Measurements from ENCODE around the gene MAP4K5.
"Not testable (repeated sequence)": the region's sequence is repeated elsewhere in the genome, so short reads cannot be mapped to it uniquely, and the experiment has no call there.

MAP4K5 gene

DNA sequence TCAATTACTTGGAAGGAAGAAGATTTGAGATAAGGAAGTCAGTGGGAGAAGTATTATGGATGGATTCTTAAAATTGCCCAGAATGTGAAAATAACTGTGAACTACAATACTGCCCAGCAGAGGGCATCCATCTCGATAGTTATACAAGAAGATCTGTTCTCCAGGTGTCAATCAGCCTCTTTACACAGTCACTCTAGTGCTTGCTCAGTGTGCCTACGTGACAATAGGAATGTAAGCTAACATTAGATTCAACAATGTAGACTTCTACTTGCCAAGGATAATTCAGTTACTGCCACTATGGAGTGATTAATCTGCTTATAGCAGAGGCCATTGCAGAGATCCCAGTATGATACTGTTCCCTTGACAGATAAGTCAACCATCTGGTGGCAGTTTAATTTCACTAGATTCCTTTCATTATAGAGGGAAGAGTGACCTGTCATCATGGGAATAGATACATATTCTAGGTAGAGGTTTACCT, 10.6 kb upstream of the MAP4K5 start:
- intact Hi-C loops (cut with micrococcal nuclease): no loop called here
- H3K27ac Mint-ChIP-seq: no peak overlapping the region

DNA sequence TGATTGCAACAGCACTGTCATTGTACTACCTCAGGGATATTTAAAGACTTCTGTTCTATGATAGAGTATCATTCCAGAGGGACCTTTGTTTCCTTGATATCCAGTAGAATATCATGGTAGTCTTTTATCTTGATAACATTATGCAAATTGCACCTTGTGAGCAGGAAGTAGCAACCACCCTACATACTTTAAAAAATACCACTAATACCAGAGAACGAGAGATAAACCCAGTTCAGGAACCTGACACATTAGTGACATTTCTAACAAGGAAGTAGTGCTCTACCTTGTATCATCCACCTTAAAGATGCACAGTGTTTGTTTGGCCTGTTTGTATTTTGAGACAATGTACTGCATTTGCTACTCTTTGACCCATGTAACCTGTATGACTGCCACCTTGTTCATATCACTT, 8.8 kb upstream of the MAP4K5 start:
- no peak overlapping the region for H3K4me3 Mint-ChIP-seq
- H3K9me3 Mint-ChIP-seq: no peaks in the 10 kb centered on the region
- no peaks in the 10 kb centered on the region for H3K36me3 Mint-ChIP-seq (ENCODE audit: low read depth)
- no peaks in the 10 kb centered on the region for H3K27me3 Mint-ChIP-seq
- intact Hi-C loops (cut with micrococcal nuclease): no loop called here
- H3K4me1 Mint-ChIP-seq (ENCODE audit: low read depth): peaks cover 12% of the 10 kb centered on the region
- no peak overlapping the region for H3K27ac Mint-ChIP-seq

More for the DNA sequence above, 10.6 kb upstream of the MAP4K5 start:
- no peaks in the 10 kb centered on the region for H3K9me3 Mint-ChIP-seq
- no peaks in the 10 kb centered on the region for H3K27me3 Mint-ChIP-seq
- no peak overlapping the region for H3K4me3 Mint-ChIP-seq
- no peaks in the 10 kb centered on the region for H3K36me3 Mint-ChIP-seq (ENCODE audit: low read depth)
- peaks cover 5% of the 10 kb centered on the region for H3K4me1 Mint-ChIP-seq (ENCODE audit: low read depth)

DNA sequence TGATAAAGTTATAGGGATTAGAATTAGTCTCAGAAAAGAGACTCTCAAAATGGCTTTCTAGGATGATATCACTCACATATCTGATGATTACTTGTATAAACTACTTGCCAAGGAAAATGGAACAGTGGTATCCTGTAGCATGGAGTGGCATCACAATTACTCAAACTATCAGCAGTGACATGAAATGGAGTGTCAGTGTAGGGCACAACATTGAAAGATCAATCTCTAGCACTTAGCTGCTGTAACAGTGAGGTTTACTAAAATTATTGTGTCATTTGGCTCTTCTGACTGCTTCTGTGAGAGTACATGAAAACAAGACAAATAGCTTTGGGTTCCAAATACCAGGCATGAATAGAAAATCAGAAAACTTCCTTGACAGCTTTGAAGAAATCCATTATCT, 6.7 kb upstream of the MAP4K5 start:
- H3K4me1 Mint-ChIP-seq (ENCODE audit: low read depth): peaks cover 13% of the 10 kb centered on the region
- no peaks in the 10 kb centered on the region for H3K27me3 Mint-ChIP-seq
- H3K27ac Mint-ChIP-seq: no peak overlapping the region
- no peak overlapping the region for H3K4me3 Mint-ChIP-seq
- intact Hi-C loops (cut with micrococcal nuclease): no loop called here
- no peaks in the 10 kb centered on the region for H3K36me3 Mint-ChIP-seq (ENCODE audit: low read depth)
- H3K9me3 Mint-ChIP-seq: no peaks in the 10 kb centered on the region

DNA sequence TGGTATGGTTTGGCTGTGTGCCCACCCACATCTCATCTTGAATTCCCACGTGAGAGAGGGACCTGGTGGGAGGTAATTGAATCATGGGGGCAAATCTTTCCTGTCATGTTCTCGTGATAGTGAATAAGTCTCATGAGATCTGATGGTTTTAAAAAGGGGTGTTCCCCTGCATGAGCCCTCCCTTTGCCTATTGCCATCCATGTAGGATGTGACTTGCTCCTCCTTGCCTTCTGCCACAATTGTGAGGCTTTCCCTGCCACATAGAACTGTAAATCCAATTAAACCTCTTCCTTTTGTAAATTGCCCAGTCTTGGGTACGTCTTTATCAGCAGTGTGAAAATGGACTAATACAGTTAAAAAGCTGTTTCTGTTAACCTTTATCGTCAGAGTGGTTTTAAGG, 5.7 kb upstream of the MAP4K5 start:
- H3K9me3 Mint-ChIP-seq; H3K36me3 Mint-ChIP-seq (ENCODE audit: low read depth); H3K27me3 Mint-ChIP-seq; H3K4me3 Mint-ChIP-seq; H3K27ac Mint-ChIP-seq; intact Hi-C loops (cut with micrococcal nuclease): not testable (repeated sequence)
- peaks cover 17% of the 10 kb centered on the region for H3K4me1 Mint-ChIP-seq (ENCODE audit: low read depth)

DNA sequence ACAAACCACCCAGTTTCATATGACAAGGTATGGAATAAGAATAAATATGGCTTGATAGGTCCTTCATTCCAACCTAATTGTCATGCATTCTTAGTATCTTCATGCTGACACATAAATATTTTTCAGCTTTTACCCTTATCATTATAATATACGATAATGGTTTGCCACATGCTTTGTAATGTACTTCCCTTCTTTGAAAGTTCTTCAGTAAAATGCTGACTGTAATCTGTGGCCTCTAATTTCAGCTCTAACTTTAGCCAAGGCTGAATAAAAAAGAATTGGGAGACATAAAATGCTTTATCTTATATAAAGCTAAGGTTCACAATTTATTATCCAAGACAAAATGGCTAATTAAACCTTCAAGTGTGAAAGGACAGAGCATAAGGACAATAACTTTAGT, 2.6 kb upstream of the MAP4K5 start:
- no peak overlapping the region for H3K27ac Mint-ChIP-seq
- H3K4me1 Mint-ChIP-seq (ENCODE audit: low read depth): peaks cover 38% of the 10 kb centered on the region
- no peak overlapping the region for H3K4me3 Mint-ChIP-seq
- no peaks in the 10 kb centered on the region for H3K9me3 Mint-ChIP-seq
- H3K27me3 Mint-ChIP-seq: no peaks in the 10 kb centered on the region
- intact Hi-C loops (cut with micrococcal nuclease): loop anchor here (5.0 kb wide), 1 partner anchor 308 kb away; no protein-coding TSS in a partner anchor
- peaks cover 6% of the 10 kb centered on the region for H3K36me3 Mint-ChIP-seq (ENCODE audit: low read depth)

DNA sequence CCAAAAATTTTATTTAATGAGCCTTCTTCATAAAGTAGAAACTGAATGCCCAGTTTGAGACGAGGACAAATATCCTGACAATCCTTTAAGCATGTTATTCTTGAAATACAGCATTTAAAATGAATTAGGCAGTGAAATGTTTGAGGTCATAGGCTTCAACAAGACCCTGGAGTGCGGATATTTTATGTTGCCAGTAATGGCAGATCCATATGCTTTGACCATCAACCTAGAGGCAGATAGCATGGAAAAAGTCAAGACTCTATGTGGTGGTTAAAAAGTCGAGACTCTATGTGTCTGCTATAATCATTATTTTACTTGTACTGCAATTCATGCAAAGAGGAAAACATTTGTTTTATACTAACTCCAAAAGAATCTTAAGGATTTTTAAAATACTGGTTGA, 2.0 kb upstream of the MAP4K5 start:
- no peak overlapping the region for H3K27ac Mint-ChIP-seq
- no peak overlapping the region for H3K4me3 Mint-ChIP-seq
- intact Hi-C loops (cut with micrococcal nuclease): loop anchor here (5.0 kb wide), 1 partner anchor 307 kb away; no protein-coding TSS in a partner anchor
- peaks cover 43% of the 10 kb centered on the region for H3K4me1 Mint-ChIP-seq (ENCODE audit: low read depth)
- H3K36me3 Mint-ChIP-seq (ENCODE audit: low read depth): peaks cover 10% of the 10 kb centered on the region
- H3K9me3 Mint-ChIP-seq: no peaks in the 10 kb centered on the region
- H3K27me3 Mint-ChIP-seq: no peaks in the 10 kb centered on the region

DNA sequence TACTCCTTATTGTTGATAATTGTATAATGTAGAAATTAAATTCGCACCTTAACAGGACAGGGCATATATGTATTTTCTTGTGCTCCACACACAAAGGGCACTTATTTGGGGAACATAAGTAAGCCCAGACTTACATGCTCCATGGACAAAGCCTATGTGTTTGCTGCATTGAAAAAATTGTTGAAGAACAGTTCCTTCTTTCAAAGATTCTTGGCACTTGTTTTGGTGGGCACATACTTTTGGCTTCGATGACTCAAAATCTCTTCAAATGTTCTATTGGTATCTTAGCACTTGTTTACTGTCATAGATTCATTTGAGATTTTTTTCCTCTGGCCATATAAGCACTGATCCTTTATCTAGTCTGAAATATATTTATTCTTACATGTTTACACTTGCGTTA, 1.4 kb upstream of the MAP4K5 start:
- intact Hi-C loops (cut with micrococcal nuclease): loop anchor here (2.0 to 5.0 kb wide), 2 partner anchors 221 to 307 kb away; partner anchors contain the start of genes DMAC2L and L2HGDH
- Mint-ChIP-seq H3K27ac (no peak overlapping the region), H3K4me3 (no peak overlapping the region)

DNA sequence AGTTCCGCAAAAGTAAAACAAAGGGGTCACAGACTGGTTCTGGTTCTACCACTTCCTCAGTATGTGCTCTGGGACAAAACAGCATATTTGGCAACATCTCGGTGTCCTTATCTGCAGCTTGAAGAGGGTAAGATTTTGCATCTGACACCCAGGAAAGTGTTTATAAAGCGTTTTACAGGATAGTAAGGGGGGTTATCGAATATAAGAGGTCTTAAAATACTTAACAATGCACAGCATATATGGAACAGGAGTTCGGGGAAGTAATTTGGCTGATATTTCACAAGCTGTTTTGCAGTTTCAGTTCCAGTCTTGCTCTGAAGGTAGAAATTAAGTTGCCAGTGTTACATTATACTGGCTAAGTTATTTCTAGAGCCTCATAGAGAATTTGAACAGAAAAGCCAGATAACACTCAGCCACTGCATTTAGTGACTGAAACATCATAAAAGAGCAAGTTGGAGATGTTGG, 904 bp upstream of the MAP4K5 start:
- peaks cover 15% of the 10 kb centered on the region for H3K36me3 Mint-ChIP-seq (ENCODE audit: low read depth)
- no peaks in the 10 kb centered on the region for H3K27me3 Mint-ChIP-seq
- intact Hi-C loops (cut with micrococcal nuclease): loop anchor here (2.0 to 5.0 kb wide), 2 partner anchors 220 to 306 kb away; partner anchors contain the start of genes DMAC2L and L2HGDH
- peaks cover 48% of the 10 kb centered on the region for H3K4me1 Mint-ChIP-seq (ENCODE audit: low read depth)
- peak overlapping the region; percentile 87 for H3K4me3 Mint-ChIP-seq
- peak overlapping the region; percentile 66 for H3K27ac Mint-ChIP-seq
- H3K9me3 Mint-ChIP-seq: no peaks in the 10 kb centered on the region

More for the DNA sequence above, 1.4 kb upstream of the MAP4K5 start:
- Mint-ChIP-seq H3K9me3 (no peaks in the 10 kb centered on the region), H3K36me3 (ENCODE audit: low read depth) (peaks cover 14% of the 10 kb centered on the region), H3K27me3 (no peaks in the 10 kb centered on the region), H3K4me1 (ENCODE audit: low read depth) (peaks cover 48% of the 10 kb centered on the region)

DNA sequence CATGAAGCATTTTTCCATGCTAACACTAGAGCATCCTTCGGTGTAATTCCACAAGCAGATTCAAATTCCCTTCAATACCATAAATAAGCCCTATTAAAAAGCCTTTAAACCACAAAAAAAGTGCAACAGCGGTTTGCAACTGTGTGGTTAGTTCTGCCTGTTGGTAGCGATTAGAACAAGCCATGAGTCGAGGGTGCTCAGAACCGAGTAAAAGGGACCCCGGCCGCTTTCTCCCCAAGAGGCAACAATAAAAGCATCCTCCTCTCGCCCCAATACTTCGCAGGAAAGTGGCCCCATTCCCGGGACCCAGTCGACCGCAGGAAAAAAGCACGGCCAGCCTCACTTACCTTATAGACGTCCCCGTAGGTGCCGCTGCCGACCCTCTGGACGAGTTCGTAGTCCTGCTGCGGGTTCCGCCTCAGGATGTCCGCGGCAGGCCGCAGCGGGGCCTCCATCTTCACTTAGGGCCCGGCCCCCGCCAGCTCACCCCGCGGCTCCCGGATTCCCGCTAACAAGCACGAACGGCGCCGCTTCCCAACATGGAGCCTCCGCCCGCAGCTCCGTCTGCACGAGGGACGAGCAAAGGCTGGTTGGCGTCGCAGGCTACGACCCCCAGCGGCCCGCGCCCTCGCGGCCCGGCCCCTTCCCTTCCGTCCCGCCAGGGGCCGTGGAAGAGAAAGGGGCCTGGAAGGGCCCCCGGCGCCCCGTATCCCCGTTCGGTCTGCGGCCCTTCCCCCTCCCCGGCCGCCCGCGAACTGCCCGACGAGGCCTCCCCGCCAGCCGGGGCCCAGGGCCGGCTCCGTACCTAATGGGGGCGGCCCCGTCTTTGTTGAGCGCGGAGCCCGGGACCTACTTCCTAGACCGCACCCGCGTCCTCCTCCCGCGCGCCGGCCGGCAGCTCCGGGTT, 521 bp downstream of the MAP4K5 start:
- no peaks in the 10 kb centered on the region for H3K27me3 Mint-ChIP-seq
- no peaks in the 10 kb centered on the region for H3K9me3 Mint-ChIP-seq
- H3K27ac Mint-ChIP-seq: peak overlapping the region; percentile 66
- intact Hi-C loops (cut with micrococcal nuclease): loop anchor here (1.0 to 5.0 kb wide), 3 partner anchors 211 to 305 kb away; partner anchors contain the start of genes DMAC2L and L2HGDH
- peak overlapping the region; percentile 87 for H3K4me3 Mint-ChIP-seq
- peaks cover 53% of the 10 kb centered on the region for H3K4me1 Mint-ChIP-seq (ENCODE audit: low read depth)
- peaks cover 21% of the 10 kb centered on the region for H3K36me3 Mint-ChIP-seq (ENCODE audit: low read depth)

DNA sequence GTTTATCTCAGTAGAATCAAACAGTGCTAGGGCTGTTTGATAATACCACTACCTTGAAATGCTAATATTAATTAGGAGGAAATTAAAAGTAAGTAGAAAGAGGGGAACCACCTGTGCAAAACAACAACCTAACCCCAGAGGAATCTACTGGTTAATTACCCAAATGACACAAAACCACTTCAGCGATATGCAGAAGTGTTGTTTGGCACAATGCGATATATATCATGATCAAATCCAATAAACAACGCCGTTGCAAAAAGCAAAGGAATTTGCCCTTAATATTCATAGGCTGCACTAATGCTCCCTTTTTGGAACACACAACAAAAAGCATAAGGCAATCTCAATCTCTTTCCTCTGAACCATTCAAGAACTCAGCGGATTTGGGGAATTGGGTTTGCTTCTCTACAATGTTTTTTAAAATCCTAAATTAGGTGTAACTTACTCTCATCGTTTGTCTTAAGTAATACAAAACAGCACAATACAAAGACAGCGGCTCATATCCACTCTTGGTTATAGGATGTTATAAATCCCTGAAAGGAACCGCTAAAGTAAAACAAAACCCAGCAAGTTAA, 1.5 kb downstream of the MAP4K5 start:
- Mint-ChIP-seq H3K4me3 (no peak overlapping the region), H3K9me3 (no peaks in the 10 kb centered on the region), H3K4me1 (ENCODE audit: low read depth) (peaks cover 51% of the 10 kb centered on the region), H3K27me3 (no peaks in the 10 kb centered on the region), H3K27ac (no peak overlapping the region), H3K36me3 (ENCODE audit: low read depth) (peaks cover 21% of the 10 kb centered on the region)
- intact Hi-C loops (cut with micrococcal nuclease): loop anchor here (5.0 kb wide), 1 partner anchor 304 kb away; no protein-coding TSS in a partner anchor

DNA sequence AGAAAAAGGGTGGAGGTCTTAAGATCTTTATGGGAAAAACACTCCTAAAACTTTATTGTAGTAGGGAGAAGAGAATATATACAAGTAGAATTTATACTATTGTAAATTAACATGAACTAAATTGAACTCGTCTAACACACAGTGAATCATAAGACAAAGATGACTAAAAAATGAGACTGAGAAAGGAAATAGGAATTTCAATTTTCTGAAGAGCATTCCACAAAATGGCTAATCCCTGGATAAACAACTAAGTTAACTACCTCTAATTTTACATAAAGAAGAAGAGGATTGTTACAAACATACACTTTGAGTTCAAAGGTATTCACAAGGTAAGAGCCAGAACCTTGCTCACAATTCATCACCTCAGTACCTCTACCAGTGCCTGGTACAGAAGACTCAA, 2.0 kb downstream of the MAP4K5 start:
- intact Hi-C loops (cut with micrococcal nuclease): loop anchor here (5.0 kb wide), 1 partner anchor 303 kb away; no protein-coding TSS in a partner anchor
- Mint-ChIP-seq H3K4me3 (no peak overlapping the region), H3K27ac (no peak overlapping the region), H3K9me3 (no peaks in the 10 kb centered on the region), H3K36me3 (ENCODE audit: low read depth) (peaks cover 21% of the 10 kb centered on the region), H3K4me1 (ENCODE audit: low read depth) (peaks cover 54% of the 10 kb centered on the region), H3K27me3 (no peaks in the 10 kb centered on the region)

DNA sequence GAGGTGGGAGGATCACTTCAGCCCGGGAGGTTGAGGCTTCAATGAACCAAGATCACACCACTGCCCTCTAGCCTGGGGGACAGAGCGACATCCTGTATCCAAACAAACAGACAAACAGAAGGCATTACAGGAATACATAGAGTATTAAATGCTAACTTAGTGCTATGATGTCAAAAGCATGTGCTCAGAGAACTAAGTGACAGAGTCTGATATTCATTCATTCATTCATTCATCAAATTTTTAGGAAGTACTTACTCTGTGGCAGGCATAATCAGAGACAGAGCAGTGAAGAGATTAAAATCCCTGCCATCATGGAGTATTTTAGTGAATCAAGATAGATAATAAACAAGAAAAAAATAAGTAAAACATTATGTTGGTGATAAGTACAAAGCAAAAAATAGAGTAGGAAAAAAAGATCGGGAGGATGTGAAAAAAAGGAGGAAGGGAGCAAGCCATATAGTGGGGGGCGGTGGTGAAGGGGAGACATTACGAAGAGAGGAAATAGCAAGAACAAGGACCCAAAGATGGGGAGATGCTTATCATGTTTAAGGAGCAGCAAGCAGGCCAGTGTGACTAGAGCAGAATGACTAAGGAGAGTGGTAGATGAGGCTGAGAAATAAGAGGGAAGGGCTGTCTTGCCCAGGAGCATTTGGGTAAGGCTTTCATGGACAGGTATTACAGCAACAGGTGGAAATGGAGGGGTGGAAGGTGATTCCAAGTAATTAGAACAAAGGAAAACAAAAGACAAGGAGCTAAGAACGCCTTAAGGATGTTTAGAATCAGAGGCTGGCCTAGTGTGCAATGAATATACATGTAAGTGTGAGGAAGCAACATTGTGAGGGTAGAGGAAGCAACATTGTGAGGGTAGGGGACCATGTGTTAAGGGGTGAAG, 2.8 kb downstream of the MAP4K5 start:
- H3K4me1 Mint-ChIP-seq (ENCODE audit: low read depth): peaks cover 62% of the 10 kb centered on the region
- no peaks in the 10 kb centered on the region for H3K9me3 Mint-ChIP-seq
- H3K27me3 Mint-ChIP-seq: no peaks in the 10 kb centered on the region
- intact Hi-C loops (cut with micrococcal nuclease): loop anchor here (5.0 kb wide), 1 partner anchor 302 kb away; no protein-coding TSS in a partner anchor
- peaks cover 21% of the 10 kb centered on the region for H3K36me3 Mint-ChIP-seq (ENCODE audit: low read depth)
- H3K4me3 Mint-ChIP-seq: no peak overlapping the region
- no peak overlapping the region for H3K27ac Mint-ChIP-seq

DNA sequence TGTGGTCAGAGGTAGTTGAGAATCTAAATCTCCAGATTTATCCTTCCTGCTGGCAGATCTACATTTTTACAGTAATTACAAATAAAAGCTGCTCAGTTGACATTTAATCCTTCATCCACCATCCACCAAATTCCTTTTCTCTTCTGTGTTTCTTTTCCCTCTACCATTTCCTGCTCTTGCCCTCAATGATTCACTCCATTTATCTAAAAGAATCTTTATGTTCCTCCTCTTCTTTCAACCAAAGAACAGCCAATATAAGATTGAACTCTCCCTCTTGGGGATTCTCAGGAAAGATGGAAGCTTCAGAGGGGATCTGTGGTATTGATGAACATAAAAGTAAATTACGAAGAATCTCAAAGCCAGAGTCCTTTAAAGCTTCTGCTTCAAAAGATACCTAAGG, 4.4 kb downstream of the MAP4K5 start:
- H3K36me3 Mint-ChIP-seq (ENCODE audit: low read depth): peaks cover 21% of the 10 kb centered on the region
- H3K4me1 Mint-ChIP-seq (ENCODE audit: low read depth): peaks cover 72% of the 10 kb centered on the region
- H3K27ac Mint-ChIP-seq: no peak overlapping the region
- H3K27me3 Mint-ChIP-seq: no peaks in the 10 kb centered on the region
- no peak overlapping the region for H3K4me3 Mint-ChIP-seq
- H3K9me3 Mint-ChIP-seq: no peaks in the 10 kb centered on the region
- intact Hi-C loops (cut with micrococcal nuclease): no loop called here
